ENCODE results near the gene MXD3.

The MXD3 gene

DNA sequence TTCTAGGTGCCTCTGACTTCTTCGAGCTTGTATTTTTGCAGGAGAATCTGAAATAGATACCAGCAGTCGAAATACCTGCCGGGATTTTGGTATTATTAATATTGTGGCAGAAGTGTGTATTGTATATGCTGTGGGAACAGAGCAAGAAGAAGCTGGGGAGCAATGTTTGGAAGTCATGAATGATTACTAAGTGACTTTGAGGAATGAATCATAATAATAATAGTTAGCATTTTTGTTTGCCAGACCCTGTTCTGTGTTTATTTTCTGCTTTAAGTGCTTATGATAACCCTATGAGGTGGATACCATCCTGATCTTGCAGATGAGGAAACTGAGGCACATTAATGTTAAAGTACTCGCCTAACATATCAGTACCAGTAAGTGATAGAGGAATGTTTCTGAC, 40.6 kb downstream of the MXD3 start:
- H3K36me3 ChIP-seq (replicated peaks; ENCODE audit: insufficient read depth, low read length) = no peaks in the 10 kb centered on the region; the same call in 1 of the 2 replicates
- H3K79me2 ChIP-seq (ENCODE audit: low read length) = no peaks in the 10 kb centered on the region
- no peak for DNase-seq

DNA sequence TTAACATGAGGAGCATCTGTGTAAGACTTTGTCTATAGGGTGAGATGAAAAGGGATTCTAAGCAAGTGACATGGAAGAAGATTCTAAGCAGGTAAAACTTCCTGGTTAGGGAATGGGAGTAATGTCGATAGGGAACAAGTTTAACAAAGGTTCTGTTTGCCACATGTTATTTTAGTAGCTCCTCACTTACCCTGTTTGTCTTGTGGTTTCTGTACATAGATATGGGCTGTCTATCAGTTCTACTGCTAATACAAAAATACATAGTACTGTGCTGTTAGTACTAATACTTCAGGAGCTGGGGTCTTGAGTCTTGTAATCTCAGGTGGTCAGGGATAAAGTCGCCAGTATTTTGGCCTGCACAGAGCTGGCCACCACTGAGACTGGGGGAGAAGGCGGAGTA, 41.0 kb downstream of the MXD3 start:
- no peaks in the 10 kb centered on the region for H3K4me1 ChIP-seq (ENCODE audit: low read length)
- no peak overlapping the region for H3K4me3 ChIP-seq (ENCODE audit: low read length)
- H3F3A ChIP-seq (ENCODE audit: insufficient read depth, low read length) = no peaks in the 10 kb centered on the region
- H3K9me3 ChIP-seq (replicated peaks; ENCODE audit: insufficient read depth, low read length) = no peaks in the 10 kb centered on the region
- H3K4me2 ChIP-seq (ENCODE audit: low read depth, low read length) = no peak overlapping the region
- H2AFZ ChIP-seq (ENCODE audit: low read length) = no peak overlapping the region
- no peaks in the 10 kb centered on the region; the same call in 1 of the 2 replicates for H3K36me3 ChIP-seq (replicated peaks; ENCODE audit: insufficient read depth, low read length)
- no peak overlapping the region for H3K27ac ChIP-seq (ENCODE audit: low read length)
- no peak overlapping the region for H3K9ac ChIP-seq (ENCODE audit: low read length)
- H3K27me3 ChIP-seq (replicated peaks; ENCODE audit: insufficient read depth, low read length) = no peaks in the 10 kb centered on the region
- TF ChIP-seq EZH2phosphoT487 (IDR thresholded peaks at IDR 0.05; ENCODE audit: low read length) (no peak), EZH2 (optimal IDR thresholded peaks at IDR 0.05; ENCODE audit: low read depth, low read length) (no peak)
- TF ChIP-seq, protein P1, sequence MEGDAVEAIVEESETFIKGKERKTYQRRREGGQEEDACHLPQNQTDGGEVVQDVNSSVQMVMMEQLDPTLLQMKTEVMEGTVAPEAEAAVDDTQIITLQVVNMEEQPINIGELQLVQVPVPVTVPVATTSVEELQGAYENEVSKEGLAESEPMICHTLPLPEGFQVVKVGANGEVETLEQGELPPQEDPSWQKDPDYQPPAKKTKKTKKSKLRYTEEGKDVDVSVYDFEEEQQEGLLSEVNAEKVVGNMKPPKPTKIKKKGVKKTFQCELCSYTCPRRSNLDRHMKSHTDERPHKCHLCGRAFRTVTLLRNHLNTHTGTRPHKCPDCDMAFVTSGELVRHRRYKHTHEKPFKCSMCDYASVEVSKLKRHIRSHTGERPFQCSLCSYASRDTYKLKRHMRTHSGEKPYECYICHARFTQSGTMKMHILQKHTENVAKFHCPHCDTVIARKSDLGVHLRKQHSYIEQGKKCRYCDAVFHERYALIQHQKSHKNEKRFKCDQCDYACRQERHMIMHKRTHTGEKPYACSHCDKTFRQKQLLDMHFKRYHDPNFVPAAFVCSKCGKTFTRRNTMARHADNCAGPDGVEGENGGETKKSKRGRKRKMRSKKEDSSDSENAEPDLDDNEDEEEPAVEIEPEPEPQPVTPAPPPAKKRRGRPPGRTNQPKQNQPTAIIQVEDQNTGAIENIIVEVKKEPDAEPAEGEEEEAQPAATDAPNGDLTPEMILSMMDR (IDR thresholded peaks at IDR 0.05; ENCODE audit: low read length) = no peak
- H4K20me1 ChIP-seq (ENCODE audit: insufficient read depth, low read length) = no peaks in the 10 kb centered on the region
- no peaks in the 10 kb centered on the region for H3K9me2 ChIP-seq (replicated peaks; ENCODE audit: insufficient read depth, low read length)
- no peak for DNase-seq
- no peaks in the 10 kb centered on the region for H3K79me2 ChIP-seq (ENCODE audit: low read length)

More for the DNA sequence above, 40.6 kb downstream of the MXD3 start:
- TF ChIP-seq, protein P1 (IDR thresholded peaks at IDR 0.05; ENCODE audit: low read length) = no peak
- TF ChIP-seq EZH2 (optimal IDR thresholded peaks at IDR 0.05; ENCODE audit: low read depth, low read length) (no peak), EZH2phosphoT487 (IDR thresholded peaks at IDR 0.05; ENCODE audit: low read length) (no peak)
- Histone ChIP-seq H4K20me1 (ENCODE audit: insufficient read depth, low read length) (no peaks in the 10 kb centered on the region), H3K9me2 (replicated peaks; ENCODE audit: insufficient read depth, low read length) (no peaks in the 10 kb centered on the region), H3K4me3 (ENCODE audit: low read length) (no peak overlapping the region), H3F3A (ENCODE audit: insufficient read depth, low read length) (no peaks in the 10 kb centered on the region), H3K9ac (ENCODE audit: low read length) (no peak overlapping the region), H3K27me3 (replicated peaks; ENCODE audit: insufficient read depth, low read length) (no peaks in the 10 kb centered on the region), H3K9me3 (replicated peaks; ENCODE audit: insufficient read depth, low read length) (no peaks in the 10 kb centered on the region), H3K4me2 (ENCODE audit: low read depth, low read length) (no peak overlapping the region), H3K27ac (ENCODE audit: low read length) (no peak overlapping the region), H2AFZ (ENCODE audit: low read length) (no peak overlapping the region), H3K4me1 (ENCODE audit: low read length) (no peaks in the 10 kb centered on the region)

DNA sequence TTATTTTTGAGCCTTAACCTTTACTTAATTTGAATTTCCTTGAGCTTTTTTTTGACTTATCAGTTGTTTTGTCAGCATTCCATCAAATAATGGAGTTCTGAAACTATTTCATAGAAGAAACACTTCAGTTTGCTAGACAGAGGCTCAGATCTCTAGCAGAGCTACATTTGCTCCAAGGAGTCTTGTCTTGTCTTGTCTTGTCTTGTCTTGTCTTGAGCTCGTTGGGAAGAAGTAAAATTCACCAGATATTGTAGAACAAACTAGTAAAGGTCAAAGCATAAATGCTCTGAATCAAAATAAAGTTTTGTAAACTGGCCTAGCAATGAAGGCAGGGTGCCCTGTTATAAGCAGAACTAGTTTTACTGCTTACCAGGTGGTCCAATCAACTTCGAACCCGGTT, 41.7 kb downstream of the MXD3 start:
- no peaks in the 10 kb centered on the region for H3K79me2 ChIP-seq (ENCODE audit: low read length)
- no peaks in the 10 kb centered on the region for H3K4me1 ChIP-seq (ENCODE audit: low read length)
- no peaks in the 10 kb centered on the region for H3K27me3 ChIP-seq (replicated peaks; ENCODE audit: insufficient read depth, low read length)
- no peak overlapping the region for H3K4me2 ChIP-seq (ENCODE audit: low read depth, low read length)
- H2AFZ ChIP-seq (ENCODE audit: low read length) = no peak overlapping the region
- H3K27ac ChIP-seq (ENCODE audit: low read length) = no peak overlapping the region
- no peaks in the 10 kb centered on the region for H4K20me1 ChIP-seq (ENCODE audit: insufficient read depth, low read length)
- TF ChIP-seq, protein P1 (IDR thresholded peaks at IDR 0.05; ENCODE audit: low read length) = no peak
- no peak for TF ChIP-seq EZH2phosphoT487 (IDR thresholded peaks at IDR 0.05; ENCODE audit: low read length)
- TF ChIP-seq EZH2 (optimal IDR thresholded peaks at IDR 0.05; ENCODE audit: low read depth, low read length) = no peak
- no peaks in the 10 kb centered on the region for H3K9me2 ChIP-seq (replicated peaks; ENCODE audit: insufficient read depth, low read length)
- H3K9me3 ChIP-seq (replicated peaks; ENCODE audit: insufficient read depth, low read length) = no peaks in the 10 kb centered on the region
- H3K4me3 ChIP-seq (ENCODE audit: low read length) = no peak overlapping the region
- no peak overlapping the region for H3K9ac ChIP-seq (ENCODE audit: low read length)
- DNase-seq = no peak
- H3K36me3 ChIP-seq (replicated peaks; ENCODE audit: insufficient read depth, low read length) = no peaks in the 10 kb centered on the region; the same call in 1 of the 2 replicates
- no peaks in the 10 kb centered on the region for H3F3A ChIP-seq (ENCODE audit: insufficient read depth, low read length)

All from MM.1S (cell line).